GM21381 (cell line): ENCODE results near the gene TTK.
"Not testable (repeated sequence)": the region's sequence is repeated elsewhere in the genome, so short reads cannot be mapped to it uniquely, and the experiment has no call there.

Source experiments
- ATAC-seq: cut with Tn5 transposase; IDR thresholded peaks from one replicate; pipeline ENCODE4 v1.9.1; 2021; ENCODE audit warnings: mild to moderate bottlenecking, moderate library complexity; ENCODE audit not compliant: unreplicated experiment

The TTK gene

DNA sequence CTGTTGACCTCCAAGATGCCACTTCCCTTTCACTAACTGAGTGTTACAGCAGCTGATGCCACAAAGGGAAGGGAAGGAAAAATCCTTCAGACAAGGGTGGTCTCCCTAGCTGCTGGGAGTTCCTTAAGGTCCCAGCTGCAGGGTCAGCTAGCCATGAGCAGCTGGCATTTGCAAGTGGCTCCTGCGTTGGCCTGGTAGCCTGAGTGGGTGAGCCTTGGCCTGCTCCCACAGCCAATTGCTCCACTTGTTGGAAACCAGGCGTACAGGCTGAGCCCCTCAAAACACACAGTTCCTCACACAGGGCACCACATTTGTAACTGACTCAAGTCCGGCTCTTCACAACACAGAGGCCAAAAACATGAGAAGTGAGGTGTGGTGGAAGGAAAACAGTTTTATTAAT, 16.7 kb downstream of the TTK start:
- no peak for ATAC-seq

DNA sequence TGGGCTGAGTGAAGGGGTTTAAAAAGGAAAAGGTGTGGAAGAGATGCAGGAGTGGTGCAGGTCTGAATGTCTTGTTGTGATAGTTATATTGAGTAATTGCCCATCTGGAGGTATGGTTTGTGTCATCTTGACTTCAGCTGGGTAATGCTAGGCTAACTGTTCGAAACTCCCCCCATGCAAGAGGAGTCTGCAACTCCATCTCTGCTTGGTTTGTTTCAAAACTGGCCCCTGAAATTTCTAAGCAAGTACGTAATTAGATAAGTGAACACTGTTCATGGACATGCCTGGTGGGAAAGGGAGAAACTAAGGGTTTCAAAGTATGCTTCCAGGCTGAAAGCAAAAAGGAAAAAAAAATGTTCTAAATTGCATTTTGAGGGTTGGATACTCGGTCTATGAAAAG, 17.1 kb downstream of the TTK start:
- no peak for ATAC-seq

DNA sequence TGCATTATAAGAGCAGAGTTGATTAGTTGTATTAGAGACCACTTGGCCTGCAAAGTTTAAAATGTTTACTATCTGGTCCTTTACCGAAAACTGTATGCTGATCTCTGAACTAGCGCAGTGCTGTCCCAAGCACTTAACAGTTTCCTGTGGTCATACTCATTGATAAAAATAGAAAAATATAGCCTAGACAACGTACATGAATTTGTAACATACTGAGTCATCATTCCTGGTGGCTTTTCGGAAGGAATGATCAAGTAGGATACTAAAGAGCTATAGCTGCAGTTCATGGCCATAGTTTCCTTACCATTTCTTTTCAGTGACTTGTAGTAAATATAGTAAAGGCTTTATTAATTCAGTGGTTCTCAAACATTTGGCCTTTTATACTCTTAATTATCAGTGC, 18.4 kb downstream of the TTK start:
- ATAC-seq: no peak

DNA sequence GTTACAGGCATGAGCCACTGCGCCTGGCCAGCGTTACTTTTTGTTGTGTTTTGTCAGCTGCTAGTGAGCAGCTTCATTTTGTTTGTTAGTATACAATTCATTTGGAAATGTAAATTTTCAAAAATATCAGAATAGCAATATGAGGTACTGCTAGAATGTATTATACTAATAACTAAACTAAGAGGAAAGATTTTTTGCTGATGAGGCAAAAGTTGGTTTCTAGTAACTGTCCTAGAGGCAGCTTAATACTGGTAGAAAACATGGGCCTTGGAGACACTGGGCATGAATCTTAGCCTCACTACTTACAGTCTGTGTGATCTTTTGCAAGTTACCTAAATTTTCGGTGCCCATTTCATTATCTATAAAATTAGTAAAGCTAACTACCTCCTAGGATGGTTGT, 24.1 kb downstream of the TTK start:
- ATAC-seq: no peak

DNA sequence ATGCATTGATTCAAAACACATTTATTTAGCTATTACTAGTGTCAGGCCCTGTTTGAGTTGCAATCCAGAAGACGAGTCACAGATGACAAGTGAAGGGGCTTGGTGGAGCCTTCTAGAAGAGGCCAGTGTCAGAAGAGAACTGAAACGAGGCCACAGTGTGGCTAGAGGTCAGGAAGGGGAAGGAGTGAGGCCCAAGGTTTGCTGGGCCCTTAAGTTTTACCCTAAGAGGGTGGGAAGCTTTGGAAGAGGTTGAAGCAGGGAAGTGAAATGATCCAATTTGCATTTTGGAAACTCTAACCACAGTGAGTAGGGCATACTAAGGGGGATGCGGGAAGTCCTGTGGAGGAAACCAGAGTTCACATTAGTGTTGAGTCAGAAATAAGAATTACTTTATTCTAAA, 25.0 kb downstream of the TTK start:
- ATAC-seq: peak; percentile 90

DNA sequence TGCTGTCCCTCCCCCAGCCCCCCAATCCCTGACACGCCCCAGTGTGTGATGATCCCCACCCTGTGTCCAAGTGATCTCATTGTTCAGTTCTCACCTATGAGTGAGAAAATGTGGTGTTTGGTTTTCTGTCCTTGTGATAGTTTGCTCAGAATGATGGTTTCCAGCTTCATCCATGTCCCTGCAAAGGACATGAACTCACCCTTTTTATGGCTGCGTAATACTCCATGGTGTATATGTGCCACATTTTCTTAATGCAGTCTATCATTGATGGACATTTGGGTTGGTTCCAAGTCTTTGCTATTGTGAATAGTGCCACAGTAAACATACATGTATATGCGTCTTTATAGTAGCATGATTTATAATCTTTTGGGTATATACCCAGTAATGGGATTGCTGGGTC, 43.8 kb downstream of the TTK start:
- ATAC-seq: not testable (repeated sequence)

DNA sequence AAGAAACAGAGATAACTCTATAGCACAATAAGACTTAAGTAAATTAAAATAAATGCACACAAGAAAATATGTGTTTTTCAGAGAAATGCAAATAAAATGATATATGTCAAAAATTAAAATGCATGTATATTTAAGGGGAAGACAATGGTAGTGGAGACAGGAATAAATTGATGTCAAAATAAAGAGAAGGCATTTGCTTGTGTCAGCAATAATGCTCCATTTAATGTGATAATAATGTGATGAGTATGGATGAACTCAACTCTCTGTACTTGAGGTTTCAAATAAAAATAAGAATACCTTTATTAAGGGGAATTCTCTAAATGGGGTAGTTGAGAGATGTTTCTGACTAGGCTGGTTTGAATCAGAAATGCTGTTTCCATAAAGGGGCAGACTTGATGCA, 56.3 kb downstream of the TTK start:
- ATAC-seq: no peak

DNA sequence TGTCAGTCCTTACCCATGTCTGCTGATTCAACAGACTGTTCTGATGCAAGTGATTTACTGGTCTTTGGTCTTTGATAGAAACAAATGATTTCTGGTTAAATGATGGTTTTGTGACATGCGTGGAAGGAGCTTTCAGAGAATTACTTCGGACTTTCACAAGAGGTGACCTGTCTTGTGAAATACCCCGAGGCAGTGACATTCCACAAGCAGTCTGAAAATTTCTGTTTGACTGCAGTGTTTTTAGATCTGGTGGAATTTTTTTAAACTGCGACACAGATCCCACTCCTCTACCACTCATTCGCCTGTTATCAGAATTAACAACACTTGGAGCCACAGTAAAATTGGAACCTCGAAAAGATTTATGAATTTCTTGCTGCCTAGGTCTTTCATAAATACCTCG, 63.7 kb downstream of the TTK start:
- ATAC-seq: not testable (repeated sequence)

DNA sequence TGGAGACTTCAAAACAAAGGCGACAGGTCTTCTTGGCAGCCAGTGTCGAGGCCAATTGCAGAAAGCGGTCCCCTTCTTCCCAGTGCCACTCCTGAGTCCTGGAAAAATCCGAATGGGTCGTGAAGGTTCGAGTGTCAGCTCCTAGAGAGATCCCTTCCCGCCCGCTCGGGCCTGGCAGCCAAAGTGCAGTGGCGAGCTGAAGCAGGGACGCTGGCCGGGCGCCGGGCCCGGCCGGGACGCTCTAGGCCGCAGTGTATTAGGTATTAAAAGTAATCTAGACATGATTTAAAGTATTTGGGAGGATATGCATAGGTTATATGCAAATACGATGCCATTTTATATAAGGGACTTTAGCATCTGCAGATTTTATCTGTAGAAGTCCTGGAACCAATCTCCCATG, 66.0 kb downstream of the TTK start:
- ATAC-seq: not testable (repeated sequence)

DNA sequence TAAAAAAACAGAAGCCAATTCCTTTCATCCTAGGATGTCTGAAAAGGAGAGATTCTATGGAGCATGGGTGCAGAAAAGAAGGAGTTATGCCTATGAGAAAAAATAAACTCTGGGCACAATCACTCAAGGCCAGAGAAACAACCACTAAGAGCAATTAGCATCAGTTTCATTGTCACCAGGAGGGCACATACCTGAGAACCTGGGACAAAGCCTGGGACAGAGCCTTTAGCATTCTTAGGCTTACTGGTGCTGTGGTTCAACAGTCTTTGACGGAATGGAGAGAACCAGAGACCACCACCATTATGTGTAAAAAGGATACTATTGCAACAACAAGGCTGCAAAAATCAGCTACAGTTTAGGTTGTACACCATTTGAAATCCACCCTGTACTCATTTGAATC, 72.6 kb downstream of the TTK start:
- no peak for ATAC-seq

DNA sequence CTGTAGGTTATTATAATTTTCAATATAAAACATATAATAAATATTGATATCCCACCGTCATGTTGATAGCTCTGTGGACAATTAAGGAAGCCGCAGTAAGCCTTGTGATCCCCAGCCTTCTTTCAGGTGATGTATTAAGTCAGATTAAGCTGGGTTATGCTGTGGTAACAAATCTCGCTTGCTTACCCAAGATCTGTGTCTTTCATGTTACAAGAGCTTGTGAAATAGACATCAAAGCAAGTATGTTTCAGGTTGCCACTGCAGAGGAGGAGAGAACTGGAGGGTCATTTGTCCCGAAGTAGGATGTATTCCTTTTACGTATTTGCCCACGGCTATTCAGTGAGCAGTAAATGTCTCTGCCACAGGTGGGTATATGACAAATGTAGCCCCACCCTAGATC, 84.2 kb downstream of the TTK start:
- no peak for ATAC-seq

DNA sequence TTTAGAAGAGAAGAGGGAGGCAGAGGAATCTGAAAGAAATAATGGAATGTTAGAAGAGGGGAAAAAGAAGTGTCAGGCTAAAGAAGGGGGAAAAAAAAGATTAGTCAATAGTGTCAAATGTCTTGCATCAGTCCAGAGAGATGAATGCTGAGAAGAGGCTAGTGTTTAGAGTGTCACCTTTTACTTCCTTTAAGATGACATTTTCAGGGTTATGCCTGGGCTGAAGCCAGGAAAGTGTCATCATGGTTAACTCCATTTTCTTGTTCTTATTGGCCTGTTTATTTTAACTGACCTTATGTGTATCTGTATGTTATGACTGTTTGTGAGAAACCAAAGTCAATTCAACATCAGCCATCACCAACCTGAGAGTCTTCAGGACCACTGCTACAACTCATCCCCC, 87.1 kb downstream of the TTK start:
- no peak for ATAC-seq
